ENCODE data around the gene ATP1A3.

ATP1A3 gene

GRCh38 chr19:41920882-41921576, 73.0 kb downstream of the ATP1A3 start:
- no peak overlapping the region for H3K27ac Mint-ChIP-seq
- DNase-seq, result no peak
- H3K4me1 Mint-ChIP-seq, result peaks cover 10% of the 10 kb centered on the region
- no peaks in the 10 kb centered on the region for H3K36me3 Mint-ChIP-seq
- H3K4me3 Mint-ChIP-seq, result no peak overlapping the region
- peaks cover 27% of the 10 kb centered on the region for H3K27me3 Mint-ChIP-seq
- CTCF ChIA-PET, result no interaction called here
- H3K9me3 Mint-ChIP-seq, result no peaks in the 10 kb centered on the region

DNA sequence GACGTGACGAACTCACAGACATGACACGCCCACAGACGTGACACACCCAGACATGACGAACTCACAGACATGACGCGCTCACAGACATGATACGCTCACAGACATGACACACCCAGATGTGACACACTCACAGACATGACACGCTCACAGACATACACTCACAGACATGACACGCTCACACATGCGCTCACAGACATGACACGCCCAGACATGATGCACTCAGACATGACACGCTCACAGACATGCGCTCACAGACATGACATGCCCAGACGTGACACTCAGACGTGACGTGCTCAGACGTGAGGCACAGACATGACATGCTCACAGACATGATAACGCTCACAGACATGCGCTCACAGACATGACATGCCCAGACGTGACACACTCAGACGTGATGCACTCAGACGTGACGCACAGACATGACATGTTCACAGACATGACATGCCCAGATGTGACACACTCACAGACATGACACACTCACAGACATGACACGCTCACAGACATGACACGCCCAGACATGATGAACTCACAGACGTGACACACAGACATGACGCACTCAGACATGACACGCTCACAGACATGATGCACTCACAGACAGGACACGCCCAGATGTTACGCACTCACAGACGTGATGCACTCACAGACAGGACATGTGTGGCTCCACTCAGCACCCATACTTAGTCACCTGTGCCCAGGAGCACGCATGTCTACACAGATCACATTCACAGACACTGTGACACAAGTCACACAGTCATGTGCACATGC, 73.9 kb downstream of the ATP1A3 start:
- CTCF ChIA-PET, result no interaction called here
- no peak overlapping the region for H3K4me3 Mint-ChIP-seq
- H3K4me1 Mint-ChIP-seq, result peaks cover 10% of the 10 kb centered on the region
- no peaks in the 10 kb centered on the region for H3K36me3 Mint-ChIP-seq
- DNase-seq, result no peak
- peaks cover 27% of the 10 kb centered on the region for H3K27me3 Mint-ChIP-seq
- no peak overlapping the region for H3K27ac Mint-ChIP-seq
- no peaks in the 10 kb centered on the region for H3K9me3 Mint-ChIP-seq

DNA sequence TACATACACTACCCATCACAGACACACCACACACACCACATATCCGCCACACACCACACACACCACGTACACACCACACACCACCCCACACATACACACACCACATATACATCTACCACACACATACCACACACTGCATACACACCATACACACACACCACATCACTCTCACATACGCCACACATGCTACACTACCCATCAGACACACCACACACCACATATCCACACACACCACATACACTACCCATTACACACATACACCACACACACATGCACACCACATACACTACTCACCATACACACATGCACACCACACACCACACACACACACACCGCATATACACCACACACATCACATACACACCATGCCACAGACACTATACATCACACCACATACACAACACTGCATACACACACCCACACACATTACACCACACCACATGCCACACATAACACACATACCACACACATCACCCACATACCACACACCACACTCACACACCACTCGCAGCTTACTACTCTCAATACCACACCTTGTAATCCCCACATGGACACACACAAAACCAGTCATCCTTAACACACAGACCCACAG, 75.3 kb downstream of the ATP1A3 start:
- Mint-ChIP-seq H3K27me3 (peaks cover 27% of the 10 kb centered on the region), H3K9me3 (no peaks in the 10 kb centered on the region), H3K36me3 (no peaks in the 10 kb centered on the region), H3K27ac (no peak overlapping the region), H3K4me3 (no peak overlapping the region), H3K4me1 (peaks cover 14% of the 10 kb centered on the region)
- DNase-seq, result no peak
- CTCF ChIA-PET, result interaction anchor here (0.9 kb wide), 1 partner anchor 15 kb away, joined by 3 read pairs; no protein-coding TSS in a partner anchor

GRCh38 chr19:41918095-41918494, 75.9 kb downstream of the ATP1A3 start:
- peaks cover 23% of the 10 kb centered on the region for H3K27me3 Mint-ChIP-seq
- no peaks in the 10 kb centered on the region for H3K36me3 Mint-ChIP-seq
- no peak overlapping the region for H3K4me3 Mint-ChIP-seq
- peaks cover 10% of the 10 kb centered on the region for H3K4me1 Mint-ChIP-seq
- DNase-seq, result no peak
- no peaks in the 10 kb centered on the region for H3K9me3 Mint-ChIP-seq
- CTCF ChIA-PET, result no interaction called here
- H3K27ac Mint-ChIP-seq, result no peak overlapping the region

DNA sequence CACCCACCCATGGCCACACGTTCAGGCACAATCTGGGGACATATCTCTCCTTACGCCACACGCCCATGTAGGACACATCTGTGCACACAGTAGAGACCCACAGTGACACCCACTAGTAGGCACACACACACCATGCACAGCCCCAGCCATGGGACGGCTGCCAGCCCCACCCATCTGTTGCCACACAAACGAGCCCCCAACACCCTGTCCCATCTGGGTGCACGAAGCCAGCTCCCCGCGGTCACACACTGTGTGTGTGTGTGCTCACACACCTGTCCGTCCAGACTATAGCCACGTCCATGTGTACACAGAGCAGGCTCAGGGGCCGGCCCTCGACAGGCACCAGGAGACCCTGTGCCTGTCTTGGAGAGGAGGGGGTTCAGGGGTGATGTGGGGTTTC, 76.4 kb downstream of the ATP1A3 start:
- H3K27me3 Mint-ChIP-seq, result peaks cover 19% of the 10 kb centered on the region
- DNase-seq, result no peak
- H3K36me3 Mint-ChIP-seq, result no peaks in the 10 kb centered on the region
- H3K9me3 Mint-ChIP-seq, result no peaks in the 10 kb centered on the region
- peaks cover 9% of the 10 kb centered on the region for H3K4me1 Mint-ChIP-seq
- CTCF ChIA-PET, result no interaction called here
- H3K27ac Mint-ChIP-seq, result no peak overlapping the region
- no peak overlapping the region for H3K4me3 Mint-ChIP-seq

Data from activated naive CD4-positive, alpha-beta T cell treated with anti-CD3 and anti-CD28 coated beads, Interleukin-2, amount 10 ng/mL, durations not matched to agents 7 days and 5 days (primary cell).